ENCODE data around the gene ARHGEF19. TPM values are rescaled to one million over a fixed set of nuclear protein-coding genes. Genes with fewer than 3 reads are reported as not detected.

ARHGEF19 gene
- total and polyA plus RNA-seq, 2 of the 13 experiments (the other 11 are each of a cell fraction or from before 2014, with no cell fraction given), result 1.7 to 1.8 TPM

DNA sequence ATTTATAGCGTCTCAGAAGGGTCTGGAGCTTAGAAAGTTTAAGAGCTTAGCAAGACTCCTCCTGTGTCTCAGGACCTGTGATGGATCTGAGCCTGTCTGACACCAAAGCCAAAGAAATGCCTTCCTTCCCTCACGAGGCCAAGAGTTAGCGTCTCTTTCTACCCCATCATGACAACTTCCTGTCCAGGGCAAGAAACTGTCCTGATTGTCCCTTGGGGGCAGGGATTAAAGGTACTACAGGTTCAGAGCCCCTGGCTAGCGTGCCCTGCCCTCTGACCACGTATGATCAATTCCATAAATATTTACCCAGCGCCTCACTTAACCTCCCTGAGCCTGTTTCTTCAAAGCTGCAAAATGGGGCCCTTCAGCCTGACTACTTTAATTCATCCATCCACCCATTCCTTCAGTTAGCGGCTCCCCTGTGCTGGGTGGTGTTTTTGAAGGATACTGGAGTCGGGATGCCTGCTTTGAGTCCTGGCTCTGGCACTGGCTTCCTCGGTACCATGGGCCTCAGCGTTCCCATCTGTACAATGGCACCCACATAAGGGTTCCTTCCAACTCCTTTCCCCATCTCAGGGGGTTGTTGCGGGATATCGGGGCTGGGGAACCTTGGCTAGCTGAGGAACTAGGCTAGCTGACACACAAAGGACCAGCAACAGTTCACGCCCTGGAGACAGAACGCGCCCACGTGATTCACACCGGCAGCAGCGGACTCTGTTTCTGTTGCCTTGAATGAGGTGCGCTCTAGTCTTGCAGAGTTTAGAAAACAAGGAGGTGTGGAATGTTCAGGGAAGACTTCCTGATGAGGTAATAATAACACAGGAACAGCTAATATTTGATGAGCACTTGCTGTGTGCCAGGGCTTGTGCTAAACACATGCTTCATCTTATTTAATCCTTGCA, 33.6 kb downstream of the ARHGEF19 start (continued):
- TF ChIP-seq, protein P1, sequence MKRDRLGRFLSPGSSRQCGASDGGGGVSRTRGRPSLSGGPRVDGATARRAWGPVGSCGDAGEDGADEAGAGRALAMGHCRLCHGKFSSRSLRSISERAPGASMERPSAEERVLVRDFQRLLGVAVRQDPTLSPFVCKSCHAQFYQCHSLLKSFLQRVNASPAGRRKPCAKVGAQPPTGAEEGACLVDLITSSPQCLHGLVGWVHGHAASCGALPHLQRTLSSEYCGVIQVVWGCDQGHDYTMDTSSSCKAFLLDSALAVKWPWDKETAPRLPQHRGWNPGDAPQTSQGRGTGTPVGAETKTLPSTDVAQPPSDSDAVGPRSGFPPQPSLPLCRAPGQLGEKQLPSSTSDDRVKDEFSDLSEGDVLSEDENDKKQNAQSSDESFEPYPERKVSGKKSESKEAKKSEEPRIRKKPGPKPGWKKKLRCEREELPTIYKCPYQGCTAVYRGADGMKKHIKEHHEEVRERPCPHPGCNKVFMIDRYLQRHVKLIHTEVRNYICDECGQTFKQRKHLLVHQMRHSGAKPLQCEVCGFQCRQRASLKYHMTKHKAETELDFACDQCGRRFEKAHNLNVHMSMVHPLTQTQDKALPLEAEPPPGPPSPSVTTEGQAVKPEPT (CRISPR knock-in tag; IDR thresholded peaks at IDR 0.05; ENCODE audit: low read depth), result no peak
- peak; percentile 34; the same call in 1 of the 2 replicates for TF ChIP-seq KDM5B (CRISPR knock-in tag; IDR thresholded peaks at IDR 0.05; ENCODE audit: borderline replicate concordance)
- peak; percentile 67; the same call in 1 of the 2 replicates for TF ChIP-seq ZBTB3 (CRISPR knock-in tag; IDR thresholded peaks at IDR 0.05; ENCODE audit: borderline replicate concordance, low read depth)
- peak; percentile 47 for TF ChIP-seq SP4 (CRISPR knock-in tag; IDR thresholded peaks at IDR 0.05)
- 0 out of 2 replicates have a peak, but pooled peaks have one; percentile 56 for TF ChIP-seq ZSCAN31 (CRISPR knock-in tag; IDR thresholded peaks at IDR 0.05; ENCODE audit: low read depth)
- TF ChIP-seq ZFP82 (CRISPR knock-in tag; IDR thresholded peaks at IDR 0.05; ENCODE audit: borderline replicate concordance), result peak; percentile 19; the same call in 1 of the 2 replicates
- TF ChIP-seq ZNF816 (CRISPR knock-in tag; IDR thresholded peaks at IDR 0.05; ENCODE audit: borderline replicate concordance), result 0 out of 2 replicates have a peak, but pooled peaks have one; percentile 53
- no peak for TF ChIP-seq MBNL3 (CRISPR knock-in tag; conservative IDR thresholded peaks at IDR 0.05)
- no peak for TF ChIP-seq MXD4 (CRISPR knock-in tag; IDR thresholded peaks at IDR 0.05)
- TF ChIP-seq ZFP90 (CRISPR knock-in tag; IDR thresholded peaks at IDR 0.05; ENCODE audit: borderline replicate concordance), result 0 out of 2 replicates have a peak, but pooled peaks have one; percentile 50
- peak; percentile 91 for TF ChIP-seq ERF (CRISPR knock-in tag; IDR thresholded peaks at IDR 0.05)
- TF ChIP-seq PAWR (CRISPR knock-in tag; IDR thresholded peaks at IDR 0.05; ENCODE audit: borderline replicate concordance), result no peak
- TF ChIP-seq, protein P2, sequence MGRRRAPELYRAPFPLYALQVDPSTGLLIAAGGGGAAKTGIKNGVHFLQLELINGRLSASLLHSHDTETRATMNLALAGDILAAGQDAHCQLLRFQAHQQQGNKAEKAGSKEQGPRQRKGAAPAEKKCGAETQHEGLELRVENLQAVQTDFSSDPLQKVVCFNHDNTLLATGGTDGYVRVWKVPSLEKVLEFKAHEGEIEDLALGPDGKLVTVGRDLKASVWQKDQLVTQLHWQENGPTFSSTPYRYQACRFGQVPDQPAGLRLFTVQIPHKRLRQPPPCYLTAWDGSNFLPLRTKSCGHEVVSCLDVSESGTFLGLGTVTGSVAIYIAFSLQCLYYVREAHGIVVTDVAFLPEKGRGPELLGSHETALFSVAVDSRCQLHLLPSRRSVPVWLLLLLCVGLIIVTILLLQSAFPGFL (CRISPR knock-in tag; IDR thresholded peaks at IDR 0.05), result no peak
- TF ChIP-seq NR2F6 (IDR thresholded peaks at IDR 0.05), result peak; percentile 81
- peak; percentile 70; the same call in 1 of the 2 replicates for TF ChIP-seq NR2F6 (CRISPR knock-in tag; IDR thresholded peaks at IDR 0.05)
- TF ChIP-seq, protein P3, sequence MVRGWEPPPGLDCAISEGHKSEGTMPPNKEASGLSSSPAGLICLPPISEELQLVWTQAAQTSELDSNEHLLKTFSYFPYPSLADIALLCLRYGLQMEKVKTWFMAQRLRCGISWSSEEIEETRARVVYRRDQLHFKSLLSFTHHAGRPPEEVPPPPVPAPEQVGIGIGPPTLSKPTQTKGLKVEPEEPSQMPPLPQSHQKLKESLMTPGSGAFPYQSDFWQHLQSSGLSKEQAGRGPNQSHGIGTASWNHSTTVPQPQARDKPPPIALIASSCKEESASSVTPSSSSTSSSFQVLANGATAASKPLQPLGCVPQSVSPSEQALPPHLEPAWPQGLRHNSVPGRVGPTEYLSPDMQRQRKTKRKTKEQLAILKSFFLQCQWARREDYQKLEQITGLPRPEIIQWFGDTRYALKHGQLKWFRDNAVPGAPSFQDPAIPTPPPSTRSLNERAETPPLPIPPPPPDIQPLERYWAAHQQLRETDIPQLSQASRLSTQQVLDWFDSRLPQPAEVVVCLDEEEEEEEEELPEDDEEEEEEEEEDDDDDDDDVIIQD (CRISPR knock-in tag; IDR thresholded peaks at IDR 0.05; ENCODE audit: low read depth), result peak; percentile 23; the same call in 1 of the 2 replicates
- no peak for TF ChIP-seq TOE1 (CRISPR knock-in tag; IDR thresholded peaks at IDR 0.05)
- TF ChIP-seq RFX5 (IDR thresholded peaks at IDR 0.05; ENCODE audit: low read depth, low read length), result no peak
- TF ChIP-seq ZNF777 (CRISPR knock-in tag; IDR thresholded peaks at IDR 0.05), result no peak
- TF ChIP-seq GATAD1 (CRISPR knock-in tag; IDR thresholded peaks at IDR 0.05), result no peak; the same call in 1 of the 2 replicates
- TF ChIP-seq ZBTB7A (CRISPR knock-in tag; IDR thresholded peaks at IDR 0.05), result 0 out of 2 replicates have a peak, but pooled peaks have one; percentile 32
- no peak for TF ChIP-seq HHEX (CRISPR knock-in tag; IDR thresholded peaks at IDR 0.05)
- no peak for TF ChIP-seq ZFYVE20 (CRISPR knock-in tag; IDR thresholded peaks at IDR 0.05; ENCODE audit: borderline replicate concordance, low read depth)
- TF ChIP-seq, protein P4, sequence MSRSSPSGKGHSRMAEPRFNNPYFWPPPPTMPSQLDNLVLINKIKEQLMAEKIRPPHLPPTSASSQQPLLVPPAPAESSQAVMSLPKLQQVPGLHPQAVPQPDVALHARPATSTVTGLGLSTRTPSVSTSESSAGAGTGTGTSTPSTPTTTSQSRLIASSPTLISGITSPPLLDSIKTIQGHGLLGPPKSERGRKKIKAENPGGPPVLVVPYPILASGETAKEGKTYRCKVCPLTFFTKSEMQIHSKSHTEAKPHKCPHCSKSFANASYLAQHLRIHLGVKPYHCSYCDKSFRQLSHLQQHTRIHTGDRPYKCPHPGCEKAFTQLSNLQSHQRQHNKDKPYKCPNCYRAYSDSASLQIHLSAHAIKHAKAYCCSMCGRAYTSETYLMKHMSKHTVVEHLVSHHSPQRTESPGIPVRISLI (CRISPR knock-in tag; IDR thresholded peaks at IDR 0.05; ENCODE audit: borderline replicate concordance), result no peak; the same call in 1 of the 2 replicates

Measured in HepG2 (cell line).